HG03066 (cell line): ENCODE data around the gene UBXN1.
"Not testable (repeated sequence)": the region's sequence is repeated elsewhere in the genome, so short reads cannot be mapped to it uniquely, and the experiment has no call there.

Experiments used
- ATAC-seq: cut with Tn5 transposase; IDR thresholded peaks from one replicate; pipeline ENCODE4 v1.9.1; 2021; ENCODE audit warnings: low read depth; ENCODE audit not compliant: unreplicated experiment

UBXN1 gene

GRCh38 chr11:62709247-62710000 is 30.6 kb upstream of the UBXN1 start:
- ATAC-seq = peak; percentile 80

- ATAC-seq = no peak
Observed at GRCh38 chr11:62708793-62709192, 29.9 kb upstream of the UBXN1 start.

GRCh38 chr11:62708392-62708791 is 29.5 kb upstream of the UBXN1 start:
- no peak for ATAC-seq

- ATAC-seq = no peak
Observed at GRCh38 chr11:62707277-62707861, 28.5 kb upstream of the UBXN1 start, which contains the start of the genes BSCL2 and GNG3. TSS of gene BSCL2 (minus strand) at chr11:62707424. CDS start at chr11:62707195, 229 bp downstream. TSS of gene GNG3 (plus strand) at chr11:62707676. CDS start at chr11:62708296, 620 bp downstream.

GRCh38 chr11:62706850-62707247 is 28.0 kb upstream of the UBXN1 start:
- no peak for ATAC-seq

- peak; percentile 54 for ATAC-seq
Observed at GRCh38 chr11:62705880-62706849, 27.3 kb upstream of the UBXN1 start.

GRCh38 chr11:62705413-62705812 is 26.5 kb upstream of the UBXN1 start:
- no peak for ATAC-seq

- ATAC-seq = not testable (repeated sequence)
Observed at GRCh38 chr11:62703921-62704320, 25.0 kb upstream of the UBXN1 start.

- ATAC-seq = no peak
Observed at GRCh38 chr11:62702246-62702645, 23.4 kb upstream of the UBXN1 start.

- ATAC-seq = no peak
Observed at GRCh38 chr11:62694455-62695167, 15.7 kb upstream of the UBXN1 start.

- not testable (repeated sequence) for ATAC-seq
Observed at GRCh38 chr11:62693624-62694023, 14.8 kb upstream of the UBXN1 start.

- no peak for ATAC-seq
Observed at GRCh38 chr11:62689421-62690183, 10.7 kb upstream of the UBXN1 start, which contains the start of gene LRRN4CL. TSS of gene LRRN4CL (minus strand) at chr11:62689530. CDS start at chr11:62688508, 1,022 bp downstream.

- no peak for ATAC-seq
Observed at GRCh38 chr11:62688491-62688890, 9.6 kb upstream of the UBXN1 start.

GRCh38 chr11:62687508-62688396 is 8.9 kb upstream of the UBXN1 start:
- no peak for ATAC-seq

GRCh38 chr11:62682518-62682917 is 3.6 kb upstream of the UBXN1 start:
- ATAC-seq = no peak

GRCh38 chr11:62680825-62681240 is 2.0 kb upstream of the UBXN1 start:
- no peak for ATAC-seq

GRCh38 chr11:62678433-62678769 is 472 bp downstream of the UBXN1 start:
- no peak for ATAC-seq

- no peak for ATAC-seq
Observed at GRCh38 chr11:62677714-62678113, 1.2 kb downstream of the UBXN1 start.

GRCh38 chr11:62677156-62677555 is 1.7 kb downstream of the UBXN1 start:
- no peak for ATAC-seq
